HUES48 (cell line): ENCODE results near the gene COBLL1.
A peak's percentile ranks its signal among the peaks of the same experiment; 100 is the strongest.
"Not testable (repeated sequence)": the region's sequence is repeated elsewhere in the genome, so short reads cannot be mapped to it uniquely, and the experiment has no call there.

ENCODE experiments used
- H3K27ac ChIP-seq: one replicate; pipeline ENCODE4 v1.7.0; 2013; ENCODE audit warnings: low read depth, low read length, inconsistent platforms
- H3K27me3 ChIP-seq: 2 replicates; pipeline ENCODE4 v1.6.1; 2013; ENCODE audit warnings: mild to moderate bottlenecking, low read length; ENCODE audit not compliant: control insufficient read depth, insufficient read depth
- H3K36me3 ChIP-seq: 2 replicates; pipeline ENCODE4 v1.6.1; 2013; ENCODE audit warnings: low read length; ENCODE audit not compliant: control insufficient read depth, insufficient read depth
- H3K4me1 ChIP-seq: 2 replicates; pipeline ENCODE4 v1.6.1; 2013; ENCODE audit warnings: mild to moderate bottlenecking, low read length; ENCODE audit not compliant: control insufficient read depth, insufficient read depth
- H3K4me3 ChIP-seq: 2 replicates; pipeline ENCODE4 v1.5.1; 2013; ENCODE audit warnings: mild to moderate bottlenecking, low read depth, low read length
- H3K9ac ChIP-seq: 2 replicates; pipeline ENCODE4 v1.6.1; 2013; ENCODE audit warnings: mild to moderate bottlenecking, low read depth, low read length, moderate library complexity
- H3K9me3 ChIP-seq: 2 replicates; pipeline ENCODE4 v1.6.1; 2013; ENCODE audit warnings: low read length; ENCODE audit not compliant: control insufficient read depth, insufficient read depth

Gene COBLL1

GRCh38 chr2:164734196-164734595 lies 107.4 kb downstream of the COBLL1 start:
- H3K36me3 ChIP-seq: no peaks in the 10 kb centered on the region
- H3K27ac ChIP-seq: peak overlapping the region; percentile 1
- no peak overlapping the region for H3K9ac ChIP-seq
- no peak overlapping the region for H3K4me3 ChIP-seq
- H3K4me1 ChIP-seq: peaks cover 6% of the 10 kb centered on the region
- no peaks in the 10 kb centered on the region for H3K27me3 ChIP-seq
- H3K9me3 ChIP-seq: no peaks in the 10 kb centered on the region

DNA sequence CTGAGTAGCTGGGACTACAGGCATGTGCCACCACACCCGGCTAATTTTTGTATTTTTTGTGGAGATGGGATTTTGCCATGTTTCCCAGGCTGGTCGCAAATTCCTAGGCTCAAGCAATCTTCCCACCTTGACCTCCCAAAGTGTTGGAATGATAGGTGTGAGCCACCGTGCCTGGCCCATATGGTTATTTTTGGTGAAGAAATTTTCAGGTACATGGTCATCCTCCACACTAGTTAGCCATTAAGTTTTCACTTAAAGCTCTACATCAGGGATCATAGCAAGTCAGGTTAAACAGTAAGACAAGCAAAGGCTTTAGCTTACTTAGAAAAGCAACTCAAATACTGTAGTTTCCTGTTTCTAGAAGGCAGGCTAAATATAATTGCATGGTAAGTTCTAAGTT lies 116.1 kb downstream of the COBLL1 start:
- no peaks in the 10 kb centered on the region for H3K36me3 ChIP-seq
- no peaks in the 10 kb centered on the region for H3K4me1 ChIP-seq
- no peak overlapping the region for H3K27ac ChIP-seq
- no peaks in the 10 kb centered on the region for H3K27me3 ChIP-seq
- H3K9me3 ChIP-seq: no peaks in the 10 kb centered on the region
- H3K4me3 ChIP-seq: no peak overlapping the region
- H3K9ac ChIP-seq: no peak overlapping the region

- Histone ChIP-seq H3K4me1 (no peaks in the 10 kb centered on the region), H3K4me3 (no peak overlapping the region), H3K27me3 (no peaks in the 10 kb centered on the region), H3K27ac (no peak overlapping the region), H3K36me3 (no peaks in the 10 kb centered on the region), H3K9me3 (no peaks in the 10 kb centered on the region), H3K9ac (no peak overlapping the region)
These were observed 118.8 kb downstream of the COBLL1 start for GRCh38 chr2:164722616-164723338.

DNA sequence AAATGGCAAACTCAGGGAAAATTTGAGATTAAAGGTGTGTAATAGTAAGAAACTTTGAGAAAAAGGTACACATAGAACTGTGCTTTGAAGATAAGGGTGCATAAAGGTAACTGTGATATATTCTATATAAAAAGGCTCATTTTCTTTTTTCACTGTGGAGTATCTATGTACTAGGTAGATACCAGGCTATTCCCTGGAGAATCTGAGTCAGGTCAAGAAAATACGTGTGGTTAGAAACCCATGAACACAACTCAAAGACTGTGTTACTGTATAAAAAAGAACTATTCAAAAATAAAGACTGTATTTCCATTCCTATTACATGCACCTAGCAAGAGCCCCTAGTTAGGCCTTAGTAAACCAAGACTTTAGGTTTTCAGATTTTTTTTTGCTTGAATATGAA lies 120.2 kb downstream of the COBLL1 start:
- Histone ChIP-seq H3K4me1 (no peaks in the 10 kb centered on the region), H3K4me3 (no peak overlapping the region), H3K9ac (no peak overlapping the region), H3K27ac (no peak overlapping the region), H3K36me3 (no peaks in the 10 kb centered on the region), H3K9me3 (no peaks in the 10 kb centered on the region), H3K27me3 (no peaks in the 10 kb centered on the region)

GRCh38 chr2:164719996-164720941 lies 121.4 kb downstream of the COBLL1 start:
- H3K9me3 ChIP-seq: no peaks in the 10 kb centered on the region
- H3K36me3 ChIP-seq: no peaks in the 10 kb centered on the region
- no peaks in the 10 kb centered on the region for H3K4me1 ChIP-seq
- no peak overlapping the region for H3K9ac ChIP-seq
- H3K27me3 ChIP-seq: no peaks in the 10 kb centered on the region
- H3K4me3 ChIP-seq: no peak overlapping the region
- H3K27ac ChIP-seq: no peak overlapping the region

- Histone ChIP-seq H3K9me3 (no peaks in the 10 kb centered on the region), H3K27me3 (no peaks in the 10 kb centered on the region), H3K27ac (no peak overlapping the region), H3K36me3 (no peaks in the 10 kb centered on the region), H3K9ac (no peak overlapping the region), H3K4me3 (no peak overlapping the region), H3K4me1 (0 out of 2 replicates have a peak, but pooled peaks cover 3% of the 10 kb centered on the region)
These were observed 124.4 kb downstream of the COBLL1 start for GRCh38 chr2:164717000-164717803.

GRCh38 chr2:164714471-164714870 lies 127.2 kb downstream of the COBLL1 start:
- Histone ChIP-seq H3K4me3 (no peak overlapping the region), H3K4me1 (0 out of 2 replicates have a peak, but pooled peaks cover 3% of the 10 kb centered on the region), H3K9ac (no peak overlapping the region), H3K36me3 (no peaks in the 10 kb centered on the region), H3K9me3 (no peaks in the 10 kb centered on the region), H3K27me3 (no peaks in the 10 kb centered on the region), H3K27ac (no peak overlapping the region)

DNA sequence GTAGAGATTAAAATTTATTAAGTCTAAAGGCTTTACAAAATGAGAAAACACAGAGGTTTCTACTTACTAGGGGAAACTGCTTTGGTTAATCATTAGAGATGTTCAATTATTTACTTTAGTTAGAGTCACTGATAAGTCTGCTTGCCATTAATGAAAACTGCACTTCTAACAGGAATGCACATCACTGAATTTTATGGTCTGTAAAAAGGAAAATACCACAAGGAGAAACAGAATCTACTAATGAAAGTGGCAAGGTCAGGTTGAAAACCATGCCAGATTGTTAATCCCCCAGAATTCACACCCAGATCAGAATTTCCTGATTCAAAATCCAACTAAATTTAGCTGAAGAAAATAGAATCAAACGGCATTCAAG lies 129.9 kb downstream of the COBLL1 start:
- Histone ChIP-seq H3K36me3 (no peaks in the 10 kb centered on the region), H3K27ac (peak overlapping the region; percentile 59), H3K27me3 (no peaks in the 10 kb centered on the region), H3K4me3 (no peak overlapping the region), H3K9ac (no peak overlapping the region), H3K4me1 (0 out of 2 replicates have a peak, but pooled peaks cover 3% of the 10 kb centered on the region), H3K9me3 (no peaks in the 10 kb centered on the region)

- H3K36me3 ChIP-seq: no peaks in the 10 kb centered on the region
- H3K4me1 ChIP-seq: 0 out of 2 replicates have a peak, but pooled peaks cover 3% of the 10 kb centered on the region
- no peaks in the 10 kb centered on the region for H3K27me3 ChIP-seq
- no peak overlapping the region for H3K9ac ChIP-seq
- H3K9me3 ChIP-seq: no peaks in the 10 kb centered on the region
- H3K4me3 ChIP-seq: no peak overlapping the region
- H3K27ac ChIP-seq: peak overlapping the region; percentile 59
These were observed 130.5 kb downstream of the COBLL1 start for GRCh38 chr2:164710837-164711765.

DNA sequence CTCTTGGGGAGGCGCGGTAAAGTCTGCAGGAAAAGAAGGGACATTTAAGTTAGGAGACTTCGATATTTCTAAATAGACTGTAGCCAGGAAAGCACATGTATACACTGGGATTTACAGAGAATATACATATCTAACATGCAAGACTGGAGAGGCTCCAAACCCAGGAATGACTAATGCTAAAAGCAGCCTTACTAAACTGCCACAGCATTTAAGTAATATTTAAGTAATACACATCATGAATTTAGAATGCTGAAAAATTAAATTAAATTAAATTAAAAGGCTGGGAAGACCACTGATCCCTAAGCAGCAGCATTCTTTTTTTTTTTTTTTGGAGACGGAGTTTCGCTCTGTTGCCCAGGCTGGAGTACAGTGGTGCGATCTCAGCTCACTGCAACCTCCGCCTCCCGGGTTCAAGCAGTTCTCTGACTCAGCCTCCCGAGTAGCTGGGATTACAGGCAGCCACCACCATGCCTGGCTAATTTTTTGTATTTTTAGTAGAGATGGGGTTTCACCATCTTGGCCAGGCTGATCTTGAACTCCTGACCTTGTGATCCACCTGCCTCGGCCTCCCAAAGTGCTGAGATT lies 131.3 kb downstream of the COBLL1 start:
- H3K27ac ChIP-seq, H3K36me3 ChIP-seq, H3K4me1 ChIP-seq, H3K27me3 ChIP-seq, H3K9ac ChIP-seq, H3K9me3 ChIP-seq, H3K4me3 ChIP-seq: not testable (repeated sequence)
